Ramos (cell line): Measurements from ENCODE around the gene ATP6AP2.
"Not testable (repeated sequence)": the region's sequence is repeated elsewhere in the genome, so short reads cannot be mapped to it uniquely, and the experiment has no call there.

Experiments
- in situ Hi-C: fragments of 300-500 bp; cut with MboI; formaldehyde crosslinking; loops from one replicate; pipeline ENCODE4 v1.14.3; 2022; ENCODE audit warnings: low sequenced_read_pairs; ENCODE audit not compliant: unreplicated experiment

The ATP6AP2 gene

DNA sequence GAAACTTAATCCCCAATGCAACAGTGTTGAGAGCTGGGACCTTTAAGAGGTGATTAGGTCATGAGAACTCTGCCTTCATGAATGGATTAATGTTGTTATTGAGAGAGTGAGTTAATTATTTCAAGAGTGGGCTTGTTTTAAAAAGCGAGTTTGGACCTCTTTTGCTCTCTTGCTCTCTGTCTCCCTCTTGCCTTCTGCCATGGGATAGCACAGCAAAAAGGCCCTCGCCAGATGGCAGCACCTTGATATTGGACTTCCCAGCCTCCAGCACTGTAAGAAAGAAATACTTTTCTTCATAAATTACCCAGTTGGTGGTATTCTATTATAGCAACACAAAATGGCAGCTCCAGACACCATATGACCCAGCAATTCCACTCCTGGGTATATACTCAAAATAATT lies 7.0 kb upstream of the ATP6AP2 start:
- in situ Hi-C loops, result no loop called here

GRCh38 chrX:40575411-40575810 lies 5.4 kb upstream of the ATP6AP2 start:
- in situ Hi-C loops, result not testable (repeated sequence)

DNA sequence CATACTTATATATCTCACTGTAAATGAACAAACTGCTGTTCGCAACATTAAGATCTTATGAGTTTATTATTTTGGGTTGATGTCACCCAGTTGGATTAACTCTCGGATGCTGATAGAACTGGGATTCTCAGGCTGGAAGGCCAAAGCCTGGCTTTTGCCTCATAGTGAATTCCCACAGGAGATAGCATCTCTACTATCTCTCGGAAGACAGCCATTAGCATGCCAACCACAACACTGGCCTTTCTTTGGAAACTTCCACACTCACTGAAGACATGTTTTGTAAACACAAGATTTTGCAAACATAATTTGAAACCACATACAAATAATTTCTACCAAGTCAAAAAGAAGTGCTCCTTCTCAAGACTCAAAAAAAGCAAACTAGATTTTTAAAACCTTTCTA lies 4.5 kb upstream of the ATP6AP2 start:
- in situ Hi-C loops, result no loop called here

DNA sequence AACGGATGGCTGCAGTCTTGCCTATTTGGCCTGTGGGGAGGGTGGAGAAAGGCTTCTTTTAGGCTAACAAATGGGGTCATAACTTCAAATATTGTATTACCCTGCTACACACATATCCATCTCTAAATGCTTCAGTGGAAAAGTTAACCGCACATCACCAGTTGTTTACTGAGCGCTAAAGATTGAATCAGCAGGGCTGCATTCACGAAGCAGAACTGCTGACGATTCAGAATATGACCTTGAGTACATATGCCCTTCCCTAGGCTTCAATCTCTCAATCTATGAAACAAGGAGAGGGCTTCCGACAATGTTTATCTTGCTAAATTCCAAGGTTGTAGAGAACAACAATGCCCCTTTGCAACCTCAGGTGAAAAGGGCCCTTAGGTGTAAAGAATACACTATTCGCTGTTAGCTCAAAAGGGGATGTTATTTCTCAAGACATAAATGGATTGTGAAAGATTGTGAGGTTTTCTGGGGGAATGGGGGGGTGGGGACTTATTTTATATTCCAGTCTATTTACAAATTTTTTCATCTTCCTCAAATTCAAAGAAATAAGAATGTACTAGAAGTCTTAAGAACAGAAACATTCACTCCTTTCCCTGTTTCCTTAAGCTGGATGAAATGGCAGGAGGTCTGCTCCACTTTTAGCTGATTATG lies 2.6 kb upstream of the ATP6AP2 start:
- in situ Hi-C loops, result no loop called here

GRCh38 chrX:40579141-40579540 lies 1.6 kb upstream of the ATP6AP2 start:
- in situ Hi-C loops, result no loop called here

DNA sequence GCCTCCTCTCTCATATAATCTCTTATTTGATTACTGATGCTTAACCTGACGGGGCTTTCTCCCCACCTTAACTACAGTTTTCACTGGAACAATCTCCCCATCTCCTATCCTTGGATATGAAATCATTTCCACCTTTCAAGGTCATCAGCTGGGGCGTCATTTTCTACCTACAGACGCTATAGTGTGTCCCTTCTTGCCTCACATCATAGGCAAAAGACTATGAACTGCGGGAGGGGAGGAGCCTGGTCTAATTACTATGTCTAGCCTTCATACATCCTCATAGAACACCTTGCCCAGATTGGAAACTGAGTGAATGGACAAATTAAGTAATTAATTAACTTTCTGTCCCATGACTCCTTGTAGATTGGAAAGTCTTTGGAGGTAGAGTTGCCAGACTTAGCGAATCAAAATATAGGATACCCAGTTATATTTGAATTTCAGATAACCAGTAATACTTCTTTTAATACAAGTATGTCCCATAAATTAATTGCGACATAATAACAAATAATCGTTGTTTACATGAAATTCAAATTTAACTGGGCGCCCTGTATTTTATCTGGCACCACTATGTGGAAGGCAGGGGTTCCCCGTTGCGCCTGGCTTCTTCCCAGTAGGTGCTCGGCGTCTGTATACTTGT lies 752 bp upstream of the ATP6AP2 start:
- in situ Hi-C loops, result no loop called here

DNA sequence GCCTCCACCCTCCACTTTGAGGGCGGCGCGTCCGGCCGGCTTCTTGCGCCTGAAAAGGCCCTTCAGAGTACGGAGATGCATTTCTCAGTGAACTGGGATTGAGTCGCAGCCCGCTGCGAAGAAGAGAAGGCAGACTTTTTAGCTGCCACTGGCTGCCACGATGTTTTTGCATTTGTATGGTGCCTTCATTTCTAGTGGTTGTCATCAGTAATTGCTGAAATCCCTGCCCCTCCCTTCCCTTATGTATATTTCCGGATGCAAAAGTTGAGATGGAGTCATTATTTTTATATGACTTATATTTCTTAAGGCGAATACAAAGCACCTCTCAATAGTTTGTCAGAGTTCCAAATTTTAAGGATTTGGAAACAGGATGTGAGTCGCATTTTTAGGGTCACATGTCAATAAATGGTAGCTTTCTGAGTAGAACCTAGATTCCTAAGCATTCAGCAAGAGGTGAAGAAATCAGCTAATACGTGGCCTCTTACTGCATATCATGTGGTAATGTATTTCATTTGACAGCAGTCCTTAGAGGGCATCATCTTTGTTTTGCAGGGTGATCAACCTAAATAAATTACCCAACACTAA lies 658 bp downstream of the ATP6AP2 start:
- in situ Hi-C loops, result no loop called here

- in situ Hi-C loops, result not testable (repeated sequence)
Observed at GRCh38 chrX:40582178-40582577, 1.4 kb downstream of the ATP6AP2 start.

DNA sequence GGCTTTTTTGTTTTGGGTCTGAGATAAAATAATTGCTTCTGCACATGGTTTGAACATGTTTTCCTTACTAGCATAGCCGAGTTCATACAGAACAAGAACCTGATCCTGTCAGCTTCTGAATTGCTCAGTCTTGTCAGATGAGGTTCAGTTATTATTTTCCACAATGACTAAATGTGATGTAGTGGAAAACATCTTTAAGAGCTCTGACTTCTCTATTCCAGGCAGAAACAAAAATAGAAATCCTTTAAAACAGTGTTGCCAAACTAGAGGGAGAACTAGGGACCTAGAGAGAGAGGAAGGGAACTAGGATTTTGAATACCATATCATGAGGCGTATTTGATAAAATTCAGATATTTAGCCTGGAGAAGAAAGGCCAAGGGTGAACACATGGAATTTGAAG lies 2.0 kb downstream of the ATP6AP2 start:
- in situ Hi-C loops, result no loop called here

GRCh38 chrX:40587623-40588022 lies 6.9 kb downstream of the ATP6AP2 start:
- in situ Hi-C loops, result not testable (repeated sequence)

- in situ Hi-C loops, result not testable (repeated sequence)
Observed at GRCh38 chrX:40589616-40590321, 9.0 kb downstream of the ATP6AP2 start.

GRCh38 chrX:40603446-40603845 lies 22.7 kb downstream of the ATP6AP2 start:
- in situ Hi-C loops, result no loop called here

- in situ Hi-C loops, result no loop called here
Observed at GRCh38 chrX:40607381-40607780, 26.6 kb downstream of the ATP6AP2 start.

DNA sequence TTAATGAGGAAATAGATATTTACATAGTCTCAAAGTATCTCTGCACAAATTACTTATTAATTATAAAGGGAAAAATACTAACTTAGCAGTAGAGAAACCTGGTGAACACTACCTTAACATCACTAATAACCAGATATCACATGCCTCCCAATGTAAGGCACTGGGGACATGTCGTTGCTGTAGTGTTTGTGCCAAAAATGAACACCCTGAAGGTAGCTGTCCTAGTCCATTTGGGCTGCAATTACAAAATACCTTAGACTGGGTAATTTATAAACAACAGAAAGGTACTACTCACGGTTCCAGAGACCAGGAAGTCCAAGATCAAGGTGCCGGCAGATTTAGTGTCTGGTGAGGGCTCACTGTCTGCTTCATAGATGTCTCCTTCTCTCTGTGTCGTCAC lies 31.7 kb downstream of the ATP6AP2 start:
- in situ Hi-C loops, result no loop called here

DNA sequence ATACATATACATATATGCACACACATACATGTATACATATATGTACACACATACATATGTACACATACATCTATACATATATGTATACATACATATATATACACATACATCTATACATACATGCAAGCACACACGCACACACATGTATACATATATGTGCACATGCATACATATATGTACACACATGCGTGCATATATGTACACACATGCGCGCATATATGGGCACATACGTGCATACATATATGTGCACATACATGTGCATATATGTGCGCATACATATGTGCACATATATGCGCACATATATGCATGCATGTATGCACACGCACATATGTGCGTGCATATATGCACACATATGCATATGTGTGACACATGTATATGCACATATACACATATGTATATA lies 35.2 kb downstream of the ATP6AP2 start:
- in situ Hi-C loops, result no loop called here

GRCh38 chrX:40617566-40617965 lies 36.8 kb downstream of the ATP6AP2 start:
- in situ Hi-C loops, result no loop called here

DNA sequence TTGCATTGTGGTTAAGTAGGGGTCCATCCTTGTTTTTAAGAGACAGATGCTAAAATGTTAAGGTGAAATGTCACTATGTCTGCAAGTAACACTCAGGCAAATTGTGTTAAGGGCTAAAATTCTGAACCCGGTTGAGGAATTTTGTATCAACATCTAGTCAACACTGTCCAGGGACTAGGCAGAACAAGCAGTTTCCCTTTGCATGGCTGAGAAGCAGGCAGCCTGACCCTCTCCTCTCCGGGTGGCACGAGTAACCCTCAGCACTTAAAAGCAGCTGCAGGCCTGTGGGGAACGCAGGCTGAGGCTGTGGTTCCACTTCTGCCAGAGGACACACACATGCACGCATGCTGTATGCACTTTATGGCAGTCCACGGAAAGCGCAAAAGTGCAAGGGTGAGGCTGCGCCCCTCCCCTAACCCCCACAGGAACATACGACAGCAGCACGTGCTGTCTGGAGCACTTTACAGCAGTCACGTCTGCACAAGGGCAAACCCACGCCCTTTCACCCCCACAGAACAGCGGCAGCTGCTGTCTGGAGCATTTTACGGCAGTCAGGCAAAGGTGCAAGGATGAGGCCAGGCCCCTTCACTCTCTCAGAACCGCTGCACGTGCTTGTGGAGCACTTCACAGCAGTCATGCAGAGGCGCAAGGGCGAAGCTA lies 41.8 kb downstream of the ATP6AP2 start:
- in situ Hi-C loops, result no loop called here

DNA sequence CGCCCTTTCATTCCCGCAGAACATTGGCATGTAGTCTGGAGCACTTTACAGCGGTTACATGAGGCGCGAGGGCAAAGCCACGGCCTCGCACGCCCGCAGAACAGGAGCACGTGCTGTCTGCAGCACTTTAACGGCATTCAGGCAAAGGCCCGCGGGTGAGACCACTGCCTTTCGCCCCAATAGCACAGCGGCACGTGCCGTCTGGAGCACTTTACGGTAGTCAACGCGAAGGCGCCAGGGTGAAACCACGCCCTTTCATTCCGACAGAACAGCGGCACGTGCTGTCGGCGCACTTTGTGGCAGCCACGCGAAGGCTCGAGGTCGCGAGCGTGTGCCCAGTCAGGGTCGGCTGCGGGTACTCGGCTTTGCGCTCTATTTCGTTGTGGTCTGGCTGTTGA lies 42.4 kb downstream of the ATP6AP2 start, which contains the start of gene MPC1L:
TSS of gene MPC1L (plus strand) at position 290 of the 398 bp plus-strand sequence. CDS start 138 bp downstream, outside the sequence.
- in situ Hi-C loops, result no loop called here

DNA sequence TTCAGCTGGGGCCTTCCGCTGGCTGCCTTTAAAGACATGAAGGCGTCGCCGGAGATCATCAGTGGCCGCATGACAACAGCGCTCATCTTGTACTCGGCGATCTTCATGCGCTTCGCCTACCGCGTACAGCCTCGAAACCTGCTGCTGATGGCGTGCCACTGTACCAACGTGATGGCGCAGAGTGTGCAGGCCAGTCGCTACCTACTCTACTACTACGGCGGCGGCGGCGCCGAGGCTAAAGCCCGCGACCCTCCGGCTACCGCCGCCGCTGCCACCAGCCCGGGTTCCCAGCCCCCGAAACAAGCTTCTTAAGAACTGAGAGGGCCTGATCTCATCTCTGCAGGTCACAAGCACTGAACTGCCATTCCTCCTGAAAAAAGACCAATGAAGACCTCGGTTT lies 42.9 kb downstream of the ATP6AP2 start:
- in situ Hi-C loops, result no loop called here

DNA sequence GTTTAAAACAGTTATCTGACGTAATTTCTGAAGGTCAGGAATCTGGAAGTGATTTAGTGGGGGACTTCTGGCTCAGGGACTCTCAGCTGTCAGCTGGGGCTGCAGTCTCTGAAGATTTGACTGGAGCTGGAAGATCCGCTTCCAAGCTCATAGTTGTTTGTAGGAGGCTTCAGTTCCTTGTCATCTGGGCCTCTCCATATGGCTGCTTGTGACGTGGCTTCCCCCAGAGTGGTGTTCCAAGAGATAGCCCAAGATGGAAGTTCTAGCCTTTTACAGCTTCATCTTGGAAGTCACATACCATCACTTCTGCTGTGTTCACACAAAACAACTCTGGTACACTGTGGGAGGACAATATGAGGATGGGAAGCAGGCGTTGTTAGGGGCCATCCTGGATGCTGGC lies 44.5 kb downstream of the ATP6AP2 start:
- in situ Hi-C loops, result no loop called here

GRCh38 chrX:40628506-40628905 lies 47.7 kb downstream of the ATP6AP2 start:
- in situ Hi-C loops, result no loop called here
